ENCODE measurements around the gene TMEM240.
"Not testable (repeated sequence)": the region's sequence is repeated elsewhere in the genome, so short reads cannot be mapped to it uniquely, and the experiment has no call there.

- TF ChIP-seq EZH2phosphoT487 (IDR thresholded peaks at IDR 0.05; ENCODE audit: unreplicated experiment); CTCF (conservative IDR thresholded peaks at IDR 0.05; ENCODE audit: low read depth in 2 of 2); POLR2AphosphoS5 (IDR thresholded peaks at IDR 0.05; ENCODE audit: low read depth); ZNF331 (CRISPR knock-in tag; IDR thresholded peaks at IDR 0.05; ENCODE audit: low read depth); EZH2 (IDR thresholded peaks at IDR 0.05; ENCODE audit: low read depth, unreplicated experiment); REST (IDR thresholded peaks at IDR 0.05; ENCODE audit: unreplicated experiment); CREB1 (CRISPR knock-in tag; IDR thresholded peaks at IDR 0.05; ENCODE audit: low read depth): not testable (repeated sequence)
Measured at GRCh38 chr1:1533176-1533893, 7.1 kb downstream of the TMEM240 start.
